G401 (cell line): Measurements from ENCODE around the gene CENPF. TPM values are rescaled to one million over a fixed set of nuclear protein-coding genes. Genes with fewer than 3 reads are reported as not detected.
"Not testable (repeated sequence)": the region's sequence is repeated elsewhere in the genome, so short reads cannot be mapped to it uniquely, and the experiment has no call there.

Experiments used
- DNase-seq: peaks from one replicate; pipeline ENCODE4 v3.0.0-alpha.2; 2015; ENCODE audit warnings: low spot score
- in situ Hi-C: cut with HindIII; loops from 2 replicates; pipeline ENCODE4 v1.10.0; 2016; ENCODE audit warnings: low sequenced_read_pairs, mixed read lengths
- total RNA-seq: library from RNA; depleted of rRNA; stranded (reverse); fragments of >200 nt; shearing (Covaris generic); gene quantifications from 2 replicates; pipeline ENCODE4 v1.2.3, GENCODE V29; 2014

The CENPF gene
- total RNA-seq, 1 experiment from 2014 or later, result 160 TPM

DNA sequence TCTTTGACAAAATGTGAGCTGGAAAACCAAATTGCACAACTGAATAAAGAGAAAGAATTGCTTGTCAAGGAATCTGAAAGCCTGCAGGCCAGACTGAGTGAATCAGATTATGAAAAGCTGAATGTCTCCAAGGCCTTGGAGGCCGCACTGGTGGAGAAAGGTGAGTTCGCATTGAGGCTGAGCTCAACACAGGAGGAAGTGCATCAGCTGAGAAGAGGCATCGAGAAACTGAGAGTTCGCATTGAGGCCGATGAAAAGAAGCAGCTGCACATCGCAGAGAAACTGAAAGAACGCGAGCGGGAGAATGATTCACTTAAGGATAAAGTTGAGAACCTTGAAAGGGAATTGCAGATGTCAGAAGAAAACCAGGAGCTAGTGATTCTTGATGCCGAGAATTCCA is 42.7 kb downstream of the CENPF start:
- in situ Hi-C loops, result no loop called here
- no peak for DNase-seq

DNA sequence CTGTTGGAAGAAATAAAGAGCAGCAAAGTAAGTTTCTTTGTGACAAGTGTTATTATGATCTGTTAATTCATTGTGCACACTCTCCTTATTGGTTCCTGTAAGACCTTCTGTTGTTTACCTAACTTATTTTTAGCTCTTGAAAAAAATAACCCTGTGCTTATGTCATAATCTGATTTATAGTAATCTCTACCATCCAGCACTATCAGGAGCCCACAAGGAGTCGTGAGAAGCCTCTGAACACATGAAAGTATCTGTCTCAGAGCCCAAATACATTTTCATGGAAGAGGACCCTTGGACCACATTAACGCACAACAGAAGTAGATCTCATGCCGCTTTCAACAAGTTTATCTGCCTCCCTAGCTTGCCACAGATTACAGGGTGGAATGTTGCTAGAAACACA is 45.8 kb downstream of the CENPF start:
- DNase-seq, result no peak
- in situ Hi-C loops, result no loop called here

DNA sequence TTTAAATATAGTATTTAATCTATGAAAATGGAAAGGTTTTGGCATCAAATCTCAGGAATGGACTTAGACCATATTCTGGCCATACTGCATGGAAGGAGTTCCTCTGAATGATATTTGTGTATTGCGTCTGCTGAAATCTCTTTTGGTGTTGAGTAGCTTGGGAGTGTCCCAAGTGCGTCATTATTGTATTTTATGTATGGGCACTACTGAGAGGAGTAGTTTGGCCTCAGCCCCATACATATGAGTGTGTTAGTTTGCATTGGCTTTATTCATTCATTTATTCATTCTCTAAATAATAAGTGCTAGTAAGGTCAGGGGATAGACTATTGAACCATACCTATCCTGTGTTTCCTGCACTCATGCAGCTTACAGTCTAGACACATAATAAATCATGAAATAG is 46.6 kb downstream of the CENPF start:
- in situ Hi-C loops, result no loop called here
- DNase-seq, result no peak

DNA sequence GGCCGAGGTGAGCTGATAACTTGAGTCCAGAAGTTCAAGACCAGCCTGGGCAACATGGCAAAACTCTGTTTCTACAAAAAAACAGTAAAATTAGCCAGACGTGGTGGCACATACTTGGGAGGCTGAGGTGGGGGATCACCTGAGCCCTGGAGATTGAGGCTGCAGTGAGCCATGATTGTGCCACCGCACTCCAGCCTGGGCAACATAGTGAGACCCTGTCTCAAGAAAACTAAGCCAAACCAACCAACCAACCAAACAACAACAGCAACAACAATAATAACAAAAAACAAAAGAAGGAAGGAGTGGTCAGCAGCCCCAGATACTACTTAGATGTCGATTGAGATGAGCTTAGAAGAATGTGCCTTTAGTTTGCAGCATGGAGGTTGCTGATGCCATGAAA is 47.7 kb downstream of the CENPF start:
- in situ Hi-C loops, result no loop called here
- no peak for DNase-seq

DNA sequence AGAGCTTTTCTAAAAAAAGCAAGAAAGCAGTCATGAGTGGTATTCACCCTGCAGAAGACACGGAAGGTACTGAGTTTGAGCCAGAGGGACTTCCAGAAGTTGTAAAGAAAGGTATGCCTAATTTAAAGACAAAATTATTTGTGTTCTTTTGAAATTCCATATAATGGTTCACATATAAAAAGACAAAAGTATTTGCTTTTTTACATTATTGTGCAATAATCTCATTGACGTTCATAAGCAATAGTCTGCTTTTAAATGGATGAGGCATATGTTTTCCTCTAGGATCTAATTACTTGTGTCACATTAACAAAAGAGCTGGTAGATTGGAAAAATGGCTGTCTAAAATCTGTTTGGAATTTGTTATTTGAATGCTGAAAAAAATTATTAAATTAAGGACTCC is 54.3 kb downstream of the CENPF start:
- no peak for DNase-seq
- in situ Hi-C loops, result no loop called here

DNA sequence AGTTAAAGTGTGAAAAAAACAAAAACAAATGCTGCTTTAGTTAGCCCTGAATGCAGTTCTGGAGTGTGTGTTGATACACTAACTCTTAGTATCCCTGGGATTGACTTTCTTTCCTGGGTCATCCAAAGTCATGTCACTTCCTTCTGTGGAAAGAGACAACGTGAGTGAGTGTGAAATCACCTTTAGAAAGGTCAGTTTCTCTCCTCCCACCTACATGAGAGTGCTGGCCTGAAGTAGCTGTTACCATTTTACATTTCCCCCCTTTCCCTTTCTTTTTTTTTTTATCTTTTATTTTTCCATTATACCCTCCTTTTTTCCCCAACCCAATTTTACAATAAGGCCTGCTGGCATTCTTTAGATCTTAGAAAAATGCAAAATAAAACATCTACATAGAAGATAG is 55.2 kb downstream of the CENPF start:
- in situ Hi-C loops, result no loop called here

DNA sequence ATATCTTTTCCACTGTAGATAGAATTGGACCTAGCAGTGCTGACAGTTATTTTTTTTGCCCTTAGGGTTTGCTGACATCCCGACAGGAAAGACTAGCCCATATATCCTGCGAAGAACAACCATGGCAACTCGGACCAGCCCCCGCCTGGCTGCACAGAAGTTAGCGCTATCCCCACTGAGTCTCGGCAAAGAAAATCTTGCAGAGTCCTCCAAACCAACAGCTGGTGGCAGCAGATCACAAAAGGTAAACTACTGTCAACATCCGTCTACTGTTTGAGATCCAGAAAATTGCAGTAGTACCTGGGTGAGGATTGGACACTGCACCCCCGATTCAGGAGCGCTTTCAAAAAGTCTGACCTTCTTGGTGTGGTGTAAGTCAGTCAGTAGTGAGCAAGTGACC is 55.8 kb downstream of the CENPF start:
- in situ Hi-C loops, result no loop called here

More for the DNA sequence above, 55.2 kb downstream of the CENPF start:
- no peak for DNase-seq

DNA sequence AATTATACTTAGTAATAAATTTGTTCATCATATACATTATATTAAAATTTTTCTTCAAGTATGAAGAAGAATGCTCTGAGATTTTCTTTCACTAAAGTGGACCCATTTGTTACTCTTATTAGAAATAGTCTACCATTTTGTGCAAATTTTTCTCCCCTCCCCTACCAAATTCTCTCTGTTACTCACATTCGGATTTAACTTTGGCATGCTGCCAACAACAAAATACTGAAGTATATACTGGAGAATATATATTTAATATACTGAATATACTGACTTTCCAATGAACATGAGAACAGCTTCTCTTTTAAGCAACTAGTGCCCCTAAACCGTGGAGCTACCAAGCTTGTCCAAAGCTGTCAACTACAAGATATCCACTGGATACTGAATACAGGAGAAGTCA is 57.2 kb downstream of the CENPF start:
- DNase-seq, result no peak
- in situ Hi-C loops, result no loop called here

More for the DNA sequence above, 55.8 kb downstream of the CENPF start:
- DNase-seq, result peak; percentile 10

DNA sequence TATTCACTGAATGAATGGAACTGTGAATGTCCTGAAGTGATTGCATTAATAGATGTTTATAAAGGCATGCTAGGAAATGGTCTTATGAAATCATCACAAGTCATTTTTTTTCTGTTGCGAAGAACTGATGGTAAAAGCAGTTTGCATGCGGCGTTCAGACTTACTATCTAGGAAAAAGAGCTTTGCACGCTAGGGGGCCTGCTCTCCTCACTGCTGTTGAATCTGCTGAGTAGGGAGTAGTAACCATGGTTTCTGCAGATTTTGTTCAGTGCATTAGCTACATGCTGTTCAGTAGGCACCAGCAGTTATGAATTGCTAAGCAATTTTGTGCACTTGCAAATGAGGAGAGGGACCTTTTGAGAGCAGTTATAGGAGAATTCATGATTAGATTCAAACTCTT is 57.9 kb downstream of the CENPF start:
- peak; percentile 45 for DNase-seq
- in situ Hi-C loops, result no loop called here

DNA sequence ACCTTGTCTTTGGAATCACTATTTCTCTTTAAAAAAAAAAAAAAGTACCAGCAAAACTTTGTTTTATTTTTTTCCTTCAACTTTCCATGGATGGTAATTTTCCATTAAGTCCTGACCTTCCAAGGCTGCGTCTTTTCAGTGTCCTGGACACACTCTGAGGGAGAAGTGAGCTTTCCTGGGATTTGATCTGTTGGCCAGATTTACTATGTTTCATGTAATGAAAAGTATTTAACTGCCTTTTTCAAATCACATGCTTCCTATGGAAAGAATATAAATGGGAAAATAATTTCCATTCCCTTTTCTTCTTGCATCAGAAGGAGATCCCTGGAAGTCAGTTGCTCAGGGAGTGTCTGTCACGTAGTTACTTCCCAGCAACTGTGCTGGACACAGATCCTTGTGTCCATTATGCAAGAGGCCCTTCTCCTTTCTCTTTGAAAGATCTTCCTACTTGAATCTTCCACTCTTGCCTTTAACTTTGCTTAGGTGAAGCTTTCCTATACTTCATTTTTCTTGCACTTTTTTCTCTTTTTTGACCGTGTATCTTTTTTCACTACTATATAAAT is 59.3 kb downstream of the CENPF start:
- in situ Hi-C loops, result no loop called here
- DNase-seq, result no peak

DNA sequence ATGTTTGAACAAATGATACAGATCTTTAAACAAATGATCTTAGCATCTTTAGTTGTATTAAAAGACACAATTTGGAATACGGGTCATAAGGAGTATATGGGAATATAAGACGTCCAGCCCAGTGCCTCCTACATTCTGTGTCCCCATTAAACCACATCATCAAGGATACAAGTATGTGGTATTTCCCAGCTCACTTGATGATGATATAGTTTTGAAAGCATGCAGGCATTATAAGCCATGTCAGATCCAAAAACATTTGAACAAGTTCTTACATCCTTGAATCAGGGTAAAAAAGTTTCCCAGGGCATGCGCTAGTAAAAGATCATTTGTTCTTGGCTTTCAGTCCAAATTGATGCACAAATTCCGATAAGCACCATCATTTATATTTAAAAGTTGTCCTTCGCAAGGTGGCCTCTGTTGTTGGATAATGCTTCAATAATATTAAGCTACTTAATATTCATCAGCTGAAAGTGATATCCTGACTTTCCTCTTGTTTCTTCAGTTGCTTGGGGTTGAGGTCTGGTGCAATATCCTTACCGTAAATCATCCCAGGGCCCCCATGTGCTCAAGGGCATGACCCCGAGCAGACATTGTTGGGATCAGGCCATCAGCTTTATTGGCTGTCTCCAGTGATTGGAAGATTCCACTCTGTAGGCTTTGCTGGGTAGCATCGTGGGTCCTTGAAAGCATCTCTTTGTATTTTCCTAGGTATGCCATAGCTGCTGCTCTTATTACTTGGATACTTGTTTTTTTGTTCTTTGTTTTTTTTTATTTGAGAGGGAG is 61.8 kb downstream of the CENPF start:
- DNase-seq, result no peak
- in situ Hi-C loops, result no loop called here

DNA sequence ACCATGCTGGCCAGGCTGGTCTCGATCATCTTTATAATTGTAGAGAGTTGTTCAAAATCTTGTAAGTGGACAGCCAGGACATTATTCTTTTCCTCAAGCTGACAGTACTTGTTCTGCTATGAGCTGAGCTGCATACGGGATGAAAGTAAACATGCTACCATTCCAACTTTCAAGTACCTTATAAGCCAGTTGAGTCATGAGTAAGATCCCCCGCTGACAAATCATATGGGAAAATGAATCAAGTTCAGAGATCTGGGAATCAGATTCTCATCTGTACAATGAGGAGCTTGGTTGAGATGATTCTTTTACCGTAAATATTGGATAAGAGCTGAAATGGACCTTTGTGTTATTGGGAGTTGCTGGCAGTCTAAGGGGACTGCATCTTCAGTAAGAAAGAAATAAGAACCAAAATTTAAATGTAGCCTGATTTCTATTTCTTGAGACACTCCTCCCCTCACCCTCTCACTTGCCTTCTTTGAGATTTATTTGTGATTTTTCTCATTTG is 62.7 kb downstream of the CENPF start:
- in situ Hi-C loops, result no loop called here
- no peak for DNase-seq

DNA sequence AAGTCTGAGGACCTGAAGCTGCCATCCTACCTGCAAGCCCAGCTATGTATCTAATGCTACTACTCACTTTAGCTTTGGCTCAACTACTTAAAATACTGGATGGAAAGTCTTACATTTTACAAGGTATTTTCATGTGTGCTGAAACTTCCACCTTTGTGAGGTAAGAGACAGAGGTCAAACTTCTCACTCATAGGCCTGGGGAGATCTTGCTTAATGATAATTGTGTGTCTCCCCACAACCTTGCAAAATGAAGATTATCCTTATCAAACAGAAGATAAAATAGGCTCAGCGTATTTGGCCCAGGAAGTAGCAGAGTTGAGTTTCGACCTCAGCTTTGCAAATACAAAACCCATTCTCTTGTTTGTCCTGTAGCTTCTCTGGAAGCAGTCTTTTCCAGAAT is 63.7 kb downstream of the CENPF start:
- no peak for DNase-seq
- in situ Hi-C loops, result no loop called here

DNA sequence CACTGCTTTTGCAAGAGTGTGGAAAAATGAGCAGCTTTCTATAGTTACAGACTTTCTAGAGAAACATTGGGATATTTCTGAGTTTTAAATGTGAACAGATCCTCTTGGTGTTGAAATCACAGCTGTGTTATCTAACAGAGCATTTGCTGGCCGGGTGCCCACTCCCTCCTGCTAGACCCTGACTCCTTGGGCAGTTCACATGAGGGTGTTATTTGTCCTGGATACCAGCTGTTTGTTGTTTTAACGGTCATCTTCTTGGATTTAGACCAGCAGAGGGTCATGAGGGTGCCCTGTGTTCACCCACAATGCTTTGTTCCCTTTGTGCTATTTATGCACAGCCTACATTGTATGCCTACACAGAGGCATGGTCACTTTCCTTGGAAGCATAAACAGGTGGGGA is 67.1 kb downstream of the CENPF start:
- in situ Hi-C loops, result no loop called here

DNA sequence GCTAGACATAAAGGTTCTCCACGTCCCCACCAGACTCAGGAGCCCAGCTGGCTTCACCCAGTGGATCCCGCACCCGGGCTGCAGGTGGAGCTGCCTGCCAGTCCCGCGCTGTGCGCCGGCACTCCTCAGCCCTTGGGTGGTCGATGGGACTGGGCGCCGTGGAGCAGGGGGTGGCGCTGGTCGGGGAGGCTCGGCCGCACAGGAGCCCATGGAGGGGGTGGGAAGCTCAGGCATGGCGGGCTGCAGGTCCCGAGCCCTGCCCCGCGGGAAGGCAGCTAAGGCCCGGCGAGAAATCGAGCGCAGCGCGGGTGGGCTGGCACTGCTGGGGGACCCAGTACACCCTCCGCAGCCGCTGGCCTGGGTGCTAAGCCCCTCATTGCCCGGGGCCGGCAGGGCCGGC is 70.0 kb downstream of the CENPF start:
- in situ Hi-C loops, DNase-seq: not testable (repeated sequence)

More for the DNA sequence above, 67.1 kb downstream of the CENPF start:
- DNase-seq, result no peak

DNA sequence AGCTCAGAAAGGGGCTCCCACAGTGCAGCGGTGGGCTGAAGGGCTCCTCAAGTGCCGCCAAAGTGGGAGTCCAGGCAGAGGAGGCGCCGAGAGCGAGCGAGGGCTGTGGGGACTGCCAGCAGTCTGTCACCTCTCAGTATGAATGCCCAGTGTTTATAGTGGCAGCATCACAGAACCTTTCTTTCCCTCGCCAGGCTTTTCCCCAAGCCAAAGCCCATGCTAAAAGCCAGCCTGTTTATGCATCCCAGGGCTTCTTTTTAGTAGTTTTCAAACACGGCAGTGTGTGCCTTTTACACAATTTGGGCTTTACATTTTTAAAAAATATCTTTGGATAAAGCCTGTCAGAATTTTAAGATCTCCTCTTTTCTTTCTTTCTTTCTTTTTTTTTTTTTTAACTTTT is 70.6 kb downstream of the CENPF start:
- in situ Hi-C loops, result no loop called here
- DNase-seq, result no peak

DNA sequence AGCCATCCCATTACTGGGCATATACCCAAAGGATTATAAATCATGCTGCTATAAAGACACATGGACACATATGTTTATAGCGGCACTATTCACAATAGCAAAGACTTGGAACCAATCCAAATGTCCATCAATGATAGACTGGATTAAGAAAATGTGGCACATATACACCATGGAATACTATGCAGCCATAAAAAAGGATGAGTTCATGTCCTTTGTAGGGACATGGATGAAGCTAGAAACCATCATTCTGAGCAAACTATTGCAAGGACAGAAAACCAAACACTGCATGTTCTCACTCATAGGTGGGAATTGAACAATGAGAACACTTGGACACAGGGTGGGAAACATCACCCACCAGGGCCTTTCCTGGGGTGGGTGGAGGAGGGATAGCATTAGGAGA is 72.5 kb downstream of the CENPF start:
- in situ Hi-C loops, result not testable (repeated sequence)

DNA sequence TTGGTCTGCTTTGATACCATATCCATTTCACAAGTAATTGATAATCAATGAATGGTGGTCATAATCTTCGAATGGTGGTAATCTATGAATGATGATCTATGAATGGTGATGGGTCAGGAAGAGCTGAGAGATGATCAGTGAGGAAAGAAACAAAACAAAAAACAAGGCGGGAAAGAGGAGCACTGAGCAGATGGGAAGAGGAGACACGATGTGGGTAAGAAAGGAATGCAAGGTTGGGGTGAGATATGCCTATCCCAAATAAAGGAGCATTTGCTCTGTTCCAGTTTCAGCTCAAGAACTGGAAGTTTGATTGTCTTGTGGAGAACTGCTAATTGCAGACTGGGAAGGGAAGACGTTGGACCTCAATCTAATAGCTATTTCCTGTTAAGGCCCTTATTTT is 73.8 kb downstream of the CENPF start:
- DNase-seq, result no peak
- in situ Hi-C loops, result no loop called here

More for the DNA sequence above, 72.5 kb downstream of the CENPF start:
- not testable (repeated sequence) for DNase-seq

DNA sequence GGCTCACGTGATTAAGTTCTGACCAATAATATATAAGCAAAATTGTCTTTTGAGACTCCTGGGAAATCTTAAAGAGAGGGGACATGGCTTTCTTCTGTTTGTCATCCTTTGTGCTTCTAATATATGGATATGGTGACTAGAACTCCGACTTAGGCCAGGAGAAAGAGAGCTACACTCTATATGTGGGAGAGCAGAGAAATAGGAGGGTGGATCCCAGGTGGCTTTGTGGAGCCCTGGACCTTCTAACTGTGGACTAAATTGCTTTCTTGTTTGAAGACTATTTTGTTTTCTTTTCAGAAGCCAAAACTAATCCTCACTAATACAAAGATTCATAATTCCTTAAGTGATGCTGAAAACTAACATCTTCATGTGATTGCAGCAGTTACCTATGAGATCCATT is 75.0 kb downstream of the CENPF start:
- no peak for DNase-seq
- in situ Hi-C loops, result no loop called here

DNA sequence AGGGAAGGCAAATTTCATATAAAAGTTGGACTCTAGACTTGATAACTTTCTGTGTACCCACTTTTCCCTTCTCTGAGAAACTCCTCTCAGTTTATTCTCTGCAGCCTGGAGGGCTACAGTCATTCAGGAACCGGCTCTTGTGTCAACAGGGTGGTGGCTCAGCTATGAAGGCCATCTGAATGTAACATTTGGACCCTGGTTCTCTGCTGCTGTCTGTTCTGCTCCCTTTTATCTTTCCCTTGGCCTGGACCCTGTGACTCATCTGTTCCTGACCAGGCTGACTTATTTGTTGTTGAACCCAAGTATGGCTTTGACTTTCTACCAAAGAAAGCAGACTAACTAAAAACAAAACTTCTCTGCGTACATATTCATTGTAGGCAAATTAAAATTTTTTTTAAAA is 75.4 kb downstream of the CENPF start:
- no peak for DNase-seq
- in situ Hi-C loops, result no loop called here

DNA sequence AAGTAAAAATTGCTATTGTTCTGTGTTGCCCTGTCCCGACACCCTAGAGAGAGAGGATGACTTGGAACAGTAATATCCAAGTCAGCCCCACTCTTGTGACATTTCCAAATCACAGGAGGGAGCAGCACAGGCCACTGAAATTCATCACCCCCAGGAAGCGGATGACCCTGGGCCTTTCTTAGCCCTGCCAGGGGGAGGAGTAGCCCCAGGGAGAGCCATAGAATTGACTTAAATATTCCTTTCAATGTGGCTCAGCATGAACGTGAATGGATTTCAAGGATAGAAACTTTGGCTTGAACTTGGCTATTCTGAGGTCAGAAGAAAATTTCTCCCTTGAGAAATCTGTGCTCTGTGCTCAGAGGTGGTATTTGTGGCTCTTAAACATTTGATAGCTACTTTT is 80.6 kb downstream of the CENPF start:
- in situ Hi-C loops, result no loop called here
- DNase-seq, result no peak
